NOMO-1 (cell line): ENCODE results near the gene PIGBOS1.
"Not testable (repeated sequence)": the region's sequence is repeated elsewhere in the genome, so short reads cannot be mapped to it uniquely, and the experiment has no call there.

Experiments
- DNase-seq, 2 experiments: peaks; one replicate each; lab custom pipeline; 2025; ENCODE audit not compliant: unreplicated experiment in 2 of 2; lab: John Stamatoyannopoulos, UW

PIGBOS1 gene

GRCh38 chr15:55302801-55303200 lies 16.1 kb downstream of the PIGBOS1 start:
- DNase-seq = not testable (repeated sequence)

DNA sequence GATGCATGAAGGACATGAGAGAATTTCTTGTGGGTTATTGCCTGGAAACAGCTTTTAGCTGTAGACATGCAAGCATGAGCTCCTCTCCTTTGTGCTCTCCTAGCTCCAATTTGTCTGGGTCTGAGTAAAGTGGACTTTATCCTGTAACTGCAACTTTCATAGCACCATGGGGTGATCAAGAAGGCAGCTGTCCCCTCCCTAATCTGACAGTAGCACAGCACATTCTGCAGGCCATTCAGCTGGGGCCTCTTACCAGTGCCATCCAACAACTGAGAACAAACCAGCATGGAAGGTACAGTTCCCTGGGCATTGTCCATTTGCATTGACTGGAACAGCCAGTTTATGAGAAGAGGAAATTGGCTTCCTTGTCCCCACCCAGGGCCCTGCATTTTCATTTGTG lies 21.6 kb downstream of the PIGBOS1 start:
- no peak for DNase-seq

GRCh38 chr15:55290528-55291057 lies 28.3 kb downstream of the PIGBOS1 start:
- peak; percentile 70 to 85 for DNase-seq

DNA sequence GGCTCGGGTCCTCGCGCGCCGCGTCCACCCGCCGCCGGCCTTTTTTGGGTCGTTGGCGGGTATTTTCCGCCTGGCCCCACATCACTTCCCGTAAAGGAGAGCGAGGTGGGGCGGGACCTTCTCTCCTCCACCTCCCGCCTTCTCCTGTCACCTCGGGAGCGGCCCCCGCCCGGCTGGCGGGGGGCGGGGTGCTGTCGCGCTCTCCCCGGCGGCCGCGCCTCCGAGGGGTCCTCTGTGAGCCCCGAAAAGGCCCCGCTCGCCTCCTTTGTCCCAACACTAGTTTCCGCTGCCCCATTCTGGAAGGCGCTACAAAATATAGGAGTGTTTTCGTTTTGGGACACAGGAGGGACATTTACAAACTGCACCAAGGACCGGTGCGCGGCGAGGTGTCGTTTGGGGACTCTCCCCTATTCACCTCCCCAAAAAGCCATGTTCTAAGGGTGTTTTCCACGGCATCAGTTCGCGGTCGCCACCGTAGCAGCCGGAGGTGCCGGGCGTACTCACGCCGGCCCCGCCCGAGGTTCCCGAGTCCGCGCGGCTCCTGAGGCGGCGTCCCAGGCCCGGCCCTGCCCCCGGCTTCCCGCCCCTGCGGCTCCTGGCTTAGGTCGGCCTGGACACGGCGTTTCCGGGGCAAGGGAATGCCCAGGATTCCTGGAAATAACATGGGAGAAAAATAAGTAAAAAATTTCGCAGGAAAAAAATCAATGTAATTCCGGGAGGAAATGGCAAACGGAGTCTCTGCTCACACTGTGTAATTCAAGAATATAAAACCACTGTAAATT lies 29.0 kb downstream of the PIGBOS1 start, which contains the start of gene RAB27A:
Gene RAB27A, minus strand, starts transcription at position 68 of the 782 bp plus-strand sequence. CDS start 54,879 bp downstream, outside the sequence.
- peak; percentile 71 to 77 for DNase-seq

DNA sequence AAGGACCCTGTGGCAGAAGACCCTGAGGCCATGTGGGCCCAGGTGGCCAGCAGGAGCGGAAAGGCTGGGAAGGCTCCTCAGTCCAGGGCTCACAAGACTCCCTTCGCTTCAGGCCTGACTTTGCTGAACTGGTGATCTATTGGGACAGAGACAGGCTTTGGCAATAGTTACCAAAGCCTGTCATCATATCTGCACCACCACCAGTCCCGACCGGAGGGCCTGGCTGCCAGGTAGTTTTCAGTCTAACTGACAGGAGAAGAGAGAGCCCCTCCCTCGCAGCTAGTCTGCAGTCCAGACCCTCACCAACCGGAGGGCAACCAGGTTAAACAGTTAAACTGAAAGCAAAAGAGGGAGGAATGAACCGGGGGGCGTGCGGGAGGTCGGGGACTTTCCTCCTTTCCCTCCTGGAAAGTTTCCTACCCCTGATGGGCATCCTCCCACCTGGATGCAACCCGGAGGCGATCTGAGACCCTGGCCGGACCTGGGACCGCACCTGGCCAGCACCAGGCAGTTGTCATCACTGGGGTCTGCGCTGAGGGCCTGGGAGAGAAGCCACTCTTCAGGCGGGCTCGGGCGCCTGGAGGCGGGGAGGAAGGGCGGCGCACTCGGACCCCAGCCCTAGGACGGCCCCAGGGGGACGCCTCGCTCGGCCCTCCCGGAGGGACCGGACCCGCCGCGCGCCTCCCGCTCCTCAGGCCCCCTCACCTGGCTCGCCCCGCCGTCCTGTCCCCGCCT lies 29.7 kb downstream of the PIGBOS1 start:
- DNase-seq = peak; percentile 12 to 52

DNA sequence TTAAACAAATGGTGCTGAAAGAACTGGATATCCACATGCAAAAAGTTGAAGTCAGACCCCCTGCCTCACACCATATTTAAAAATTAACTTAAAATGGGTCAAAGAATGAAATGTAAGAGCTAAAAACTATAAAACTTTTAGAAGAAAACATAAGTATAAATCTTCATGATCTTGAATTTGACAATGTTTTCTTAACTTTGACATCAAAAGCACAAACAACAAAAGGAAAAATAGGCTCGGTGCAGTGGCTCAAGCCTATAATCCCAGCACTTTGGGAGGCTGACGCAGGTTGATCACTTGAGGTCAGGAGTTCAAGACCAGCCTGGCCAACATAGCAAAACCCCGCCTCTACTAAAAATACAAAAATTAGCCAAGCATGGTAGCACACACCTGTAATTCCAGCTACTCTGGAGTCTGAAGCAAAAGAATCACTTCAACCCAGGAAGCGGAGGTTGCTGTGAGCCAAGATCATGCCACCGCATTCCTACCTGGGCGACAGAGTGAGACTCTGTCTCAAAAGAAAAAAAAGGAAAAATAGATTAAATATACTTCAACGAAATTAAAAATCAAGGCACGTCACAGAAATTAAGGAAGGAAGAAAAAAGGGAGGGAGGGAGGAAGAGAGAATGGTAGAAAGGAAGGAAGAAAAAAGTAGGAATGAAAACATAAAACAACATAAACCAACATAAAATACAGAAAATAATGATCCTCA lies 30.8 kb downstream of the PIGBOS1 start:
- DNase-seq = no peak

DNA sequence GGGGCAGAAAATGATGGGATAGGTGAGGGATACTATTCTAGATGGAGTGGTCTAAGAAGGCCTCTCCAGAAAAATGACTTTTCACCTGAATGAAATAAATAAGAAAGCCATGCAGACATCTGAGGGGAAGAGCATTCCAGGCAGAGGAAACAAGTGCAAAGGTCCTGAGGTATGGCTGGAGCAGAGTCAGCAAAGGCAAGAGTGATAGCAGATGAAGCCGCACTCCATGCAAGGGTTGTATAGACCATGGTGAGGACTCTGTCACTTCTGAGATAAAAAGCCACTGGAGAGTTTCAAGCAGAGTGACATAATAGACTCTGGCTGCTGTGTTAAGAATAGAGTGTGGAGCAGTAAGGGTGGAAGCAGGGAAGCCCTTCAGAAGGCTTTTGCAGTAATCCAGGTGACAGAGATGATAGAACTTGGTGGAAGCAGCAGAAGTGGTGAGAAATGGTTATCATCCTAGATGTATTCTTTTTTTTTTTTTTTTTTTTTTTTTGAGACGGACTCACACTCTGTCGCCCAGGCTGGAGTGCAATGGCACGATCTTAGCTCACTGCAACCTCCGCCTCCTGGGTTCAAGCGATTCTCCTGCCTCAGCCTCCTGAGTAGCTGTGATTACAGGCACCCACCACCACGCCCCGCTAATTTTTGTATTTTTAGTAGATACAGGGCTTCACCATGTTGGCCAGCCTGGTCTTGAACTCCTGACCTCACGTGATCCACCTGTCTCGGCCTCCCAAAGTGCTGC lies 32.3 kb downstream of the PIGBOS1 start:
- DNase-seq = not testable (repeated sequence)

DNA sequence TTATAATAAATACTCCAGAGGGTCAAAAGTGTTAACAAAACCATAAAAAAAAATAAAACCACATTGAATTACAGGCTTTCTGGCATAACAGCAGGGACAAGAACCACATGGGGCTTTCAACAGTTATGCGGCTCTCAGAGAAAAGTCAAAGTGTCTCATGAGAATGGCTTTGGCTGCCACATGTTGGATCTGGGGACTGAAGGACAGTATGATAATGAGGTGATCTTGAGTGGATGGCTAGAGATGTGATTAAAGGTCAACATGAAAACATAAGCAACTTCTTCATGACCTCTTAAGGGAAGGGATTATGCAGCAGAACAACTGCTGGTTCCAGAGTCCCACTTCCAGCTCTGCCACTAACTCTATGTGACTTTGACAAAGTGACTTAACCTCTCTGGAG lies 34.5 kb downstream of the PIGBOS1 start:
- no peak for DNase-seq

DNA sequence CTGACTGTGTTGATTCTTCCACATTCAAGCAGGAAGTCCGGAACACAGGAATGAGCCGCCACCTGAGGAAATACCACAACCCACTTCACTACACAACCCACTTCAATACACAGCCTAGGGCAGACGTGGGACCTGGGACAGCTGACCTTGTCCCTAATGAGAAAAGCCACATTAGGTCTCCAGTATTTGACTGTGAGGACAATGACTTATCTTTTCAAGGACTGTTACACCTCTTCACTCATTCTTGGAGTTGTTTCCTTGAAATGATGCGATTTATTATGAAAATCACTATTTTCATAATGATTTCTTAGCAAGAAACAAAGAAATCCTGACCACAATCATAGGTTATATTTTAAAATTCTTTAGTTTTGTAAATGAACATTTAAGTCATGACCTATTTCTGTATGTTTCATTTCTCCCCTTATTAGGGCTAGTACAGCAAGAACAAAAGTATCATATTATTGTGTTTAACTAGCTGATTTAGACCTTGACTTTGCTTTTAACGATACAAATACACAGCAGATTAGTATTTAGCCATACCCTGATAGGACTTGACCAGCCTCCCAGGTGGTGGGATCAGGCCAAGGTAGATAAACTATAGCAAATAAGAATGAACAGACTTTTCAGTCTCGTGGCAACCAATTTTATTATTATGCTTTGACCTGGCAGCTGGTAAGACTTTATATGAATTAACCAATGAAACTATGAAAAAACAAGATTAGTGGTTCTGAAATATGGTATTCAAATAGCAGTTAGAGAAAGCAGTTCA lies 35.4 kb downstream of the PIGBOS1 start:
- DNase-seq = no peak

- peak; percentile 76 to 78 for DNase-seq
Measured at GRCh38 chr15:55282284-55282833, 36.6 kb downstream of the PIGBOS1 start.

DNA sequence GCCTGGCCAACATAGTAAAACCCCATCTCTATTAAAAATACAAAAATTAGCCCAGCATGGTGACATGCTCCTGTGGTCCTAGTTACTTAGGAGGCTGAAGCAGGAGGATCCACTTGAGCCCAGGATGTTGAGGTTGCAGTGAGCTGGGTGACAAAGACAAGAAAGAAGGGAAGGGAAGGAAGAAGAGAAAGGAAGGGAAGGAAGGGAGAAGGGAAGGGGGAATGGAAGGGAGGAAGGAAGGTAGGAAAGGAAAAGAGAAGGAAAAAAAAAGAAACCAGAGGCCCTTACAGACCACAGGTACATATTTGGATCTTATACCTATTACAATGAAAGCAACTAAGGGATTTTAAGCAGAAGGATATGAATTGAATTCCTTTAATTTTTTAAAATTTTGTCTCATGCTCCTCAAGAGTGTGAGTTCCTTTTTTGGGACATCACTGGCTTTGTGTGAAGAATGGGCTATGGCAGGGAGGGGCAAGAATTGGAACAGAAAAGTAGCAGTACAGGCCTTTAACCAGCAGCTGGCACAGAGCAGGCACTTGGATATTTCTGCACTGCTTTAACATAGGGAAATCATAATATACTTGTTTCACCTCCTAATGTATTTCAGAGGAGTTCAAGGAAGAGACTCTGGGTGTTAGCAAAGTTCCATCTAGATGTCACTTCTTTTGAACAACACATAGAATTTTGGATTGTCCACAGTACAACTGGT lies 37.2 kb downstream of the PIGBOS1 start:
- DNase-seq = no peak

- not testable (repeated sequence) for DNase-seq
Measured at GRCh38 chr15:55280589-55280988, 38.3 kb downstream of the PIGBOS1 start.

DNA sequence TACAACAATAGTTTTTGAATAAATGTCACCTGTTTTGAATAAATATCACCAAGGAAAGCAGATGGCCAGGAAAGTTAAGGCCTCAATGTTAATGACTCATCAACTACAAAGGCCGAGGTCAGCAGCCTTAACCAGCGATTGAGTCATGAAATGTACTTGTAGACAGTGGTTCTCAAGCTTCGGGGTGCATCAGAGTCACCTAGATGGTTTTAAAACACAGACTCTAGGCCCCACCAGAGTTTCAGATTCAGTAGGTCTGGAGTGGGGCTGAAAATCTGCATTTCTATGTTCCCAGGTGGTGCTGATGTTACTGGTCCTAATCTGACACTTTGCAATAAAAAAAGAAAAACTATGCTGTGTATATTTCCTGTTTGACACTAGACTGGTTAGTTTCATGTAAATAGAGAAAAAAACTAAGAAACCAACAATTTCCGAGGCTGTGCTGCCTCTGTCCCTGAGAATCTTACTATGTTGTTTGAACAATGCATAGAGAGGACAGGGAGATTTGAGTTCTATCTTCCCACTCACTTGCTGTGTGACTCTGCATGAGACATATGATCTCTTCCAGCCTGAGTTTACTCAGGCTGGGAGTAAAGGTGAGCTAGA lies 39.1 kb downstream of the PIGBOS1 start:
- peak; percentile 19 to 71 for DNase-seq

DNA sequence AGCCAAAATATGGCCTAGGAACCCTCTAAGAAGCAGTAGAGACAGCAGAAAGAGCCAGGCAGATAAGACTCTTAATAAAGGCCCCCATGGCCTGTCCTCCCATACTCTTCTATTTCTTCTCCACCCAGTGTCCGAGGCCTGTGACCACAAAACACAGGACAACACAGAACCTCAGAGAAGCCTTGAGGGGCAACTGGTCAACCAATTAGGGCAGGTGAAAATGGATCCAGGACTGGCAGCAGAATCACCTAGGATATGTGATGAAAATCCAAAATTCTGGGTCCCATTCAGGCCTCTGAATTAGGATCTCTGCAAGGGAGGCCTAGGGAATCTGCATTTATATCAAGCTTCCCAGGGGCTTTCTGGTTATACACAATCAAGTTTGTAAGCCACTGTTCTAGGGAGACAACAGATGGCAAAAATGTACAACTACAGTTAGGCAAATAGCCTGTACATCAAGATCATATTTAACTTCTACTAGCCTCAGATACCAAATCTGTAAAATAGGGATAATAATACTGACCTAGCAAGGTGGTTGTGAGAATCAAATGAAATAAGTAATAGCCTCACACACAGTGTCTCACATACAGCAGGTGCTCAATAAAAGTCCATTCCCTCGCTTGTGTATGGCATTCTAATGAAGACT lies 39.7 kb downstream of the PIGBOS1 start:
- no peak for DNase-seq

GRCh38 chr15:55277715-55278114 lies 41.2 kb downstream of the PIGBOS1 start:
- DNase-seq = no peak

GRCh38 chr15:55277116-55277564 lies 41.8 kb downstream of the PIGBOS1 start:
- DNase-seq = peak; percentile 92 to 94

DNA sequence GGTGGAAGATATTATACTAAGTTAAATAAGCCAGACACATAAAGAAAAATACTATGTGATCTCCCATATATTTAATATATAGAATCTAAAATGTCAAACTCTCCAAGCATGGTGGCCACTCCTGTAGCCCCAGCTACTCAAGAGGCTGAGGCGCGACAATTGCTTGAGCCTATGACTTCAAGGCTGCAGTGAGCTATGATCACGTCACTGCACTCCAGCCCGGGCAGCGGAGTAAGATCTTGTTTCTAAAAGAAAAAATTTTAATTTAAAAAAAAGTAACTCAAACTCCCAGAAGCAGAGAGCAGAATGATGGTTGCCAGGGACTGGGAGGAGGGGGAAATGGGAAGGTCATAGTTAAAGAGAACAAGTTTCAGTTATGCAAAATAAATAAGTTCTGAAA lies 42.6 kb downstream of the PIGBOS1 start:
- no peak for DNase-seq

DNA sequence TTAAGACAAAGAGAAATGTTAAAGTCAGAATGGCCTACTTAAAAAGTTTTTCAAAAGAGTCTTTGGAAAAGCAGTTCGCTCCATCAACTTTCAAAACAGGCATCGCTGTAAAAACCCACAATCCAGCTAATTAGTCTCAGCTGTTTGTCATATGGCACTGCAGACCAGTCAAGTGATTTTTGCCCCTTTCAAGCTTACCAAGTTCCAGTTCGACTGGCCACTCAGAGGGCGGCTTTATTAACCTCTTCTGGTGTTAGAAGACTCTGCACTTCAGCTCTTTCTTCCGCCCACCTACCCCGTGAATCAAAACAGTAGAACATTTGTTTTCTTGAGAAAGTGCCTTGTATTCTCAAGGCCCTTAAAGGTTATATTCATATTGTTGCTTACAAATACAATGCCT lies 48.6 kb downstream of the PIGBOS1 start:
- DNase-seq = no peak
